PFSK-1 (cell line): ENCODE data around the gene SPC25.

Experiments used
- FOXP2 ChIP-seq: optimal IDR thresholded peaks from 2 replicates; pipeline ENCODE3; 2011; ENCODE audit warnings: borderline replicate concordance, control low read depth, inconsistent platforms; ENCODE audit not compliant: insufficient read depth; ENCODE audit errors: extremely low read length, extremely low read depth
- POLR2AphosphoS5 ChIP-seq: IDR thresholded peaks from 2 replicates; pipeline ENCODE4 v1.6.1; 2012; ENCODE audit warnings: low read depth, mild to moderate bottlenecking, control low read depth, low read length, moderate library complexity
- SIN3A ChIP-seq: IDR thresholded peaks from 2 replicates; pipeline ENCODE4 v1.6.1; 2012; ENCODE audit warnings: mild to moderate bottlenecking, low read length, moderate library complexity, borderline replicate concordance; ENCODE audit not compliant: insufficient read depth
- TAF1 ChIP-seq: IDR thresholded peaks from 2 replicates; pipeline ENCODE4 v1.6.1; 2012; ENCODE audit warnings: low read length, control low read depth, borderline replicate concordance; ENCODE audit not compliant: insufficient read depth
- TF ChIP-seq, protein P1 (sequence below), 2 experiments: IDR thresholded peaks; 2 replicates each; pipeline versions ENCODE4 v1.6.1 to v1.8.0; 2011 to 2012; ENCODE audit warnings: low read depth in 2 of 2, low read length in 2 of 2, control low read depth in 1 of 2, inconsistent platforms in 1 of 2, mild to moderate bottlenecking in 1 of 2, moderate library complexity in 1 of 2; ENCODE audit not compliant: insufficient read depth in 1 of 2

The SPC25 gene

GRCh38 chr2:168858146-168858545, 32.1 kb downstream of the SPC25 start:
- no peak for TF ChIP-seq FOXP2
- no peak for TF ChIP-seq SIN3A
- no peak for TF ChIP-seq POLR2AphosphoS5
- TF ChIP-seq TAF1: no peak
- TF ChIP-seq, protein P1, sequence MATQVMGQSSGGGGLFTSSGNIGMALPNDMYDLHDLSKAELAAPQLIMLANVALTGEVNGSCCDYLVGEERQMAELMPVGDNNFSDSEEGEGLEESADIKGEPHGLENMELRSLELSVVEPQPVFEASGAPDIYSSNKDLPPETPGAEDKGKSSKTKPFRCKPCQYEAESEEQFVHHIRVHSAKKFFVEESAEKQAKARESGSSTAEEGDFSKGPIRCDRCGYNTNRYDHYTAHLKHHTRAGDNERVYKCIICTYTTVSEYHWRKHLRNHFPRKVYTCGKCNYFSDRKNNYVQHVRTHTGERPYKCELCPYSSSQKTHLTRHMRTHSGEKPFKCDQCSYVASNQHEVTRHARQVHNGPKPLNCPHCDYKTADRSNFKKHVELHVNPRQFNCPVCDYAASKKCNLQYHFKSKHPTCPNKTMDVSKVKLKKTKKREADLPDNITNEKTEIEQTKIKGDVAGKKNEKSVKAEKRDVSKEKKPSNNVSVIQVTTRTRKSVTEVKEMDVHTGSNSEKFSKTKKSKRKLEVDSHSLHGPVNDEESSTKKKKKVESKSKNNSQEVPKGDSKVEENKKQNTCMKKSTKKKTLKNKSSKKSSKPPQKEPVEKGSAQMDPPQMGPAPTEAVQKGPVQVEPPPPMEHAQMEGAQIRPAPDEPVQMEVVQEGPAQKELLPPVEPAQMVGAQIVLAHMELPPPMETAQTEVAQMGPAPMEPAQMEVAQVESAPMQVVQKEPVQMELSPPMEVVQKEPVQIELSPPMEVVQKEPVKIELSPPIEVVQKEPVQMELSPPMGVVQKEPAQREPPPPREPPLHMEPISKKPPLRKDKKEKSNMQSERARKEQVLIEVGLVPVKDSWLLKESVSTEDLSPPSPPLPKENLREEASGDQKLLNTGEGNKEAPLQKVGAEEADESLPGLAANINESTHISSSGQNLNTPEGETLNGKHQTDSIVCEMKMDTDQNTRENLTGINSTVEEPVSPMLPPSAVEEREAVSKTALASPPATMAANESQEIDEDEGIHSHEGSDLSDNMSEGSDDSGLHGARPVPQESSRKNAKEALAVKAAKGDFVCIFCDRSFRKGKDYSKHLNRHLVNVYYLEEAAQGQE (IDR thresholded peaks at IDR 0.05; ENCODE audit: insufficient read depth in 1 of 2, low read depth in 2 of 2, low read length in 2 of 2): no peak

GRCh38 chr2:168855601-168856000, 34.6 kb downstream of the SPC25 start:
- no peak for TF ChIP-seq TAF1
- TF ChIP-seq POLR2AphosphoS5: no peak
- TF ChIP-seq, protein P1 (IDR thresholded peaks at IDR 0.05; ENCODE audit: insufficient read depth in 1 of 2, low read depth in 2 of 2, low read length in 2 of 2): no peak
- TF ChIP-seq FOXP2: no peak

DNA sequence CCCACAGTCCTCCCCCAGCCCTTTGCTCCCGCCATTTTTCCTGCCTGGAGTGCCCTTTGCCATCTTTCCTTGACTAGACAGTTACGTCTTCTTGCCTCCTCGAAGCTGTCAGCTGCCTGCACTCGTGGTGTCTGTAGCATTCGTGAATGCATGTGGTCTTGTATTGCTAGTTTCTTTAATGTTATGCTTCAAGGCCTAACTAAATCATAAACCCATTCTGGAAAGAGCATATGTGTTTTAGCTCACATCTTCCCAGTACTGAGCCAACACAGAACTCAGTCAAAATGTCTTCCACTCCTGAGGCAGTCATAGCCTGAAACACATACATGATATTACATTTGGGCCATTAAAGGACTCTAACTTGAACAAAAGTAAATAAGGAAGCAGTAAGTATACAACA, 35.6 kb downstream of the SPC25 start:
- no peak for TF ChIP-seq POLR2AphosphoS5
- no peak for TF ChIP-seq SIN3A
- TF ChIP-seq, protein P1 (IDR thresholded peaks at IDR 0.05; ENCODE audit: insufficient read depth in 1 of 2, low read depth in 2 of 2, low read length in 2 of 2): no peak
- no peak for TF ChIP-seq FOXP2
- no peak for TF ChIP-seq TAF1

DNA sequence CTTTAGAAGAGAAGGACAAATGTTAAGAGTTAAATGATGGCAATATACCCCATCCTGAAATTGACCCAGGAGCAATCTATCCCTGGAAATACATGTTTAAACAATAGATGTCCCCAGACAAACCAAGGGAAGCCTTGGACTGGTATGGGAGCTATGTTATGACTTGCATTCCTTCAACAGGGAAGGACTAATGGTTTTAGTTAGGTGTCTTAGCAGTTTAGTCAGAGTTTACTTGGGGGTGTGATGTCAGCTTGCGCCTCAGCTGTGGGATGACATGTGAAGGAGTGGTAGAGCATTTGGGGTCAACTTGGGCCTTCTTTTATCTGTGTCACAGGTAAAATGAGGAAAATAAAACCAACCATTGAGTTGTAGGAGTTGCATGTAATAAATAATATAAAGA, 36.8 kb downstream of the SPC25 start:
- TF ChIP-seq POLR2AphosphoS5: no peak
- no peak for TF ChIP-seq FOXP2
- TF ChIP-seq TAF1: no peak
- TF ChIP-seq, protein P1 (IDR thresholded peaks at IDR 0.05; ENCODE audit: insufficient read depth in 1 of 2, low read depth in 2 of 2, low read length in 2 of 2): no peak
- no peak for TF ChIP-seq SIN3A

- TF ChIP-seq, protein P1 (IDR thresholded peaks at IDR 0.05; ENCODE audit: insufficient read depth in 1 of 2, low read depth in 2 of 2, low read length in 2 of 2): no peak
- TF ChIP-seq POLR2AphosphoS5: no peak
- TF ChIP-seq FOXP2: no peak
- TF ChIP-seq TAF1: no peak
- TF ChIP-seq SIN3A: no peak
Observed at GRCh38 chr2:168852481-168852880, 37.7 kb downstream of the SPC25 start.
